A673 (cell line): Measurements from ENCODE around the gene TRERF1. TPM values are rescaled to one million over a fixed set of nuclear protein-coding genes. Genes with fewer than 3 reads are reported as not detected.

ENCODE experiments used
- BruUV-seq: library from RNA; stranded (reverse); fragments of 400-500 nt; replicated peaks from 2 replicates; lab custom pipeline; 2021; lab: Mats Ljungman, UMichigan
- CTCF ChIA-PET: fragments of 300-600 bp; sonication (Branson Sonifier 250); formaldehyde crosslinking; loops from one replicate; lab custom pipeline; 2022; ENCODE audit warnings: antibody characterized with exemption; lab: Charles Lee
- POLR2A ChIA-PET: fragments of 300-600 bp; sonication (Branson Sonifier 250); formaldehyde crosslinking; loops from one replicate; lab custom pipeline; 2022; ENCODE audit warnings: antibody characterized with exemption; ENCODE audit not compliant: low non-redundant PET; lab: Charles Lee
- DNase-seq: peaks from one replicate; pipeline ENCODE4 v3.0.0-alpha.2; 2015; ENCODE audit warnings: low spot score
- H3K27ac ChIP-seq: fragments of 200-600 bp; sonication (generic); 2 replicates; pipeline ENCODE4 v1.5.1; 2016; ENCODE audit warnings: mixed run types, low read depth, mild to moderate bottlenecking, mixed read lengths, antibody characterized with exemption, low read length; ENCODE audit not compliant: poor library complexity, severe bottlenecking
- H3K27me3 ChIP-seq: fragments of 200-600 bp; sonication (generic); replicated peaks from 2 replicates; pipeline ENCODE4 v1.6.1; 2017; ENCODE audit warnings: mixed run types, low read depth, mild to moderate bottlenecking, mixed read lengths, antibody characterized with exemption, low read length; ENCODE audit not compliant: insufficient read depth, poor library complexity
- H3K36me3 ChIP-seq: fragments of 200-600 bp; sonication (generic); 2 replicates; pipeline ENCODE4 v1.6.1; 2016; ENCODE audit warnings: mixed run types, mild to moderate bottlenecking, mixed read lengths, antibody characterized with exemption, low read length; ENCODE audit not compliant: insufficient read depth, poor library complexity, severe bottlenecking
- H3K4me1 ChIP-seq: fragments of 200-600 bp; sonication (generic); 2 replicates; pipeline ENCODE4 v1.6.1; 2017; ENCODE audit warnings: mixed run types, mild to moderate bottlenecking, mixed read lengths, antibody characterized with exemption, low read length; ENCODE audit not compliant: insufficient read depth, poor library complexity, severe bottlenecking
- H3K4me3 ChIP-seq: fragments of 200-600 bp; sonication (generic); 2 replicates; pipeline ENCODE4 v1.5.1; 2016; ENCODE audit warnings: low read depth, mixed run types, mild to moderate bottlenecking, mixed read lengths, low read length; ENCODE audit not compliant: poor library complexity, severe bottlenecking
- H3K9me3 ChIP-seq: fragments of 200-600 bp; sonication (generic); 2 replicates; pipeline ENCODE4 v1.6.1; 2016; ENCODE audit warnings: mixed run types, low read depth, mild to moderate bottlenecking, mixed read lengths, antibody characterized with exemption, low read length; ENCODE audit not compliant: poor library complexity, severe bottlenecking
- EZH2 ChIP-seq: fragments of 200-600 bp; sonication (generic); IDR thresholded peaks from 2 replicates; pipeline ENCODE4 v1.6.1; 2017; ENCODE audit warnings: borderline replicate concordance, low read depth, mild to moderate bottlenecking, mixed read lengths, antibody characterized with exemption, low read length; ENCODE audit not compliant: poor library complexity, severe bottlenecking
- intact Hi-C: fragments of 100-400 bp; cut with micrococcal nuclease; formaldehyde crosslinking; loops from one replicate; pipeline ENCODE4 v1.10.0; 2022; ENCODE audit not compliant: unreplicated experiment
- total RNA-seq: library from RNA; stranded (reverse); gene quantifications from 2 replicates; pipeline ENCODE4 v1.2.3, GENCODE V29; 2021
- TF ChIP-seq, protein P1 (sequence below): fragments of 300-800, 200-600 bp; sonication (generic); conservative IDR thresholded peaks from 2 replicates; pipeline ENCODE4 v1.5.1; 2017; ENCODE audit warnings: low read depth, mild to moderate bottlenecking, antibody characterized with exemption, low read length, moderate library complexity, mixed read lengths

The TRERF1 gene
- total RNA-seq, 1 experiment from 2014 or later = 9.5 TPM

DNA sequence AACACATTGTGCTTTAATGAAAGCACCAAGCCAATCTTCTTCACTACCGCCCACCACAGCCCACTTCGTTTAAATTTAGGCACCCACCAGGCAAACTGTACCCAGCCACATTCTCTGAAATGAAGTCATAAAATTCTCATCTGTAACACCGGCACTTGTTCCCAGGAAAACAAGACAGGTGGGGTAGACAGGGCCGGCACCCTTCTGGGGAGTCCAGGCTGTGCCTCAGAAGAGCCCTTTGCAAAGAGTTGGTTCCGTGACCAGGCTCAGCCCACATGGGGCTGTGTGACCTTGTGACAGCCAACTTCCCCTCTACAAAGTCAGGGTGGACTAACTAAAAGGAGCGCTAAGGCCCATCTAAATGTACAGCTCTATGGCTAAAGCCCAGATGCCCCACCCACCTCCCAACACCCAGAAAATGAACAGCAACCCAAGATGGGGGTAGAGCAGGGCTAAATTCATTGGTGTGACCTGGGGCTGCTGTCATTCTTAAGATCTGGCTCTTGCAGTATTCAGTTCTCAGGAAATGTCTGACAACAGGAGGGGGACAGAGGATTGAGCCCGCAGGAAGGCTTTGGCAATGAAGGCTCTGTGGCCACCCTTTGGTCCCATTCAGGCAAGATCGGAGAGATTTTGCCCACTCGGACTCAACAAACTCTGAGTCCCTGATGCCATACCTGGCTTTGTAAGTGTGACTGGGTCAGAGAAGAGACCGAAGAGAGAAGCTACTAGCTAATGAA is 56.7 kb downstream of the TRERF1 start:
- Histone ChIP-seq H3K27me3 (no peaks in the 10 kb centered on the region), H3K4me3 (no peak overlapping the region), H3K36me3 (no peaks in the 10 kb centered on the region), H3K27ac (no peak overlapping the region), H3K4me1 (no peaks in the 10 kb centered on the region), H3K9me3 (no peaks in the 10 kb centered on the region)
- no peak for DNase-seq
- CTCF ChIA-PET = interaction anchor here (1.4 kb wide), 1 partner anchor 153 kb away, joined by 3 read pairs; no protein-coding TSS in a partner anchor
- intact Hi-C loops = no loop called here
- BruUV-seq = no TSS peak
- POLR2A ChIA-PET = no interaction called here
- TF ChIP-seq, protein P1, sequence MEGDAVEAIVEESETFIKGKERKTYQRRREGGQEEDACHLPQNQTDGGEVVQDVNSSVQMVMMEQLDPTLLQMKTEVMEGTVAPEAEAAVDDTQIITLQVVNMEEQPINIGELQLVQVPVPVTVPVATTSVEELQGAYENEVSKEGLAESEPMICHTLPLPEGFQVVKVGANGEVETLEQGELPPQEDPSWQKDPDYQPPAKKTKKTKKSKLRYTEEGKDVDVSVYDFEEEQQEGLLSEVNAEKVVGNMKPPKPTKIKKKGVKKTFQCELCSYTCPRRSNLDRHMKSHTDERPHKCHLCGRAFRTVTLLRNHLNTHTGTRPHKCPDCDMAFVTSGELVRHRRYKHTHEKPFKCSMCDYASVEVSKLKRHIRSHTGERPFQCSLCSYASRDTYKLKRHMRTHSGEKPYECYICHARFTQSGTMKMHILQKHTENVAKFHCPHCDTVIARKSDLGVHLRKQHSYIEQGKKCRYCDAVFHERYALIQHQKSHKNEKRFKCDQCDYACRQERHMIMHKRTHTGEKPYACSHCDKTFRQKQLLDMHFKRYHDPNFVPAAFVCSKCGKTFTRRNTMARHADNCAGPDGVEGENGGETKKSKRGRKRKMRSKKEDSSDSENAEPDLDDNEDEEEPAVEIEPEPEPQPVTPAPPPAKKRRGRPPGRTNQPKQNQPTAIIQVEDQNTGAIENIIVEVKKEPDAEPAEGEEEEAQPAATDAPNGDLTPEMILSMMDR = no peak
- TF ChIP-seq EZH2 = no peak

DNA sequence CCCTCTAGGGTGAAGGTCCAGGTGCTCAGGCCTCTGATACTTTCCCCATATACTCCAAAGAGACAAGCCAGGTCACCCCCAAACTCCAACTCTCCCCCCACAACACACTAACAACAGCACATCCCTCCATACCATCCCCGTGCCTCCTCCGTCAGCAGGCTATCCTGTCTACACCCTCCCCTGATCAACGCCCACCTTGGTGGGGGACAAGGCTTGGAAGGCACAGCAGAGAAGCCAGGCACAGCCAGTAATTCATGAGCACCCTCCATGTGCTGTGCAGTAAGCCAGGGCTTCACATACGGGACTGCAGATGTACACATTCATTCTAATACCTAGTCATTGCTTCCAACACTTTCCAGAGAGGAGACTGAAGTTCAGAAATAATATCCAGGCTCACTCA is 57.6 kb downstream of the TRERF1 start:
- Histone ChIP-seq H3K9me3 (no peaks in the 10 kb centered on the region), H3K27me3 (no peaks in the 10 kb centered on the region), H3K4me1 (no peaks in the 10 kb centered on the region), H3K27ac (no peak overlapping the region), H3K4me3 (no peak overlapping the region), H3K36me3 (no peaks in the 10 kb centered on the region)
- CTCF ChIA-PET = no interaction called here
- intact Hi-C loops = no loop called here
- DNase-seq = no peak
- TF ChIP-seq, protein P1 = no peak
- no peak for TF ChIP-seq EZH2
- POLR2A ChIA-PET = no interaction called here
- no TSS peak for BruUV-seq

DNA sequence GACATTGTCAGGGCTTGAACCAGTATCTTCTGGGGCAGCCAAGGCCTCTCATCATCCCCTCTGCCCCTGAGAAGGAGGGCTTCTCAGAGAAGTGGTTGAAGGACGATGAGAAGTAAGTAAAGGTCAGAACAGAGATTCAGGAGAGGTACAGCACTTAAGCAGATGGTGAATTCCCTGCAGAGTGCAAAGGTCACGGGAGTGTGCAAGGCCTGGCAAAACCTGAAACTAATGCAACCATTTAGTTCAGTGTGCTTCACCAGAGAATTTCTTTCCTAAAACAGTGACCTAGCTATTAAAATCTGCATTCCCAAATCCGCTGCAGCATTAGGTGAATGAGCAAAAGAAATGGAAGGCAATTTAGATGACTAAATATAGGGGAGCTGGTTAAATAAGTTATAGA is 58.4 kb downstream of the TRERF1 start:
- DNase-seq = no peak
- no peaks in the 10 kb centered on the region for H3K9me3 ChIP-seq
- no peak overlapping the region for H3K4me3 ChIP-seq
- H3K27me3 ChIP-seq = no peaks in the 10 kb centered on the region
- H3K36me3 ChIP-seq = no peaks in the 10 kb centered on the region
- TF ChIP-seq, protein P1 = no peak
- no peak for TF ChIP-seq EZH2
- H3K4me1 ChIP-seq = no peaks in the 10 kb centered on the region
- H3K27ac ChIP-seq = no peak overlapping the region
- ChIA-PET CTCF (no interaction called here), POLR2A (no interaction called here)
- intact Hi-C loops = no loop called here
- BruUV-seq = no TSS peak
